ENCODE data around the gene ACSBG1. TPM values are rescaled to one million over a fixed set of nuclear protein-coding genes. Genes with fewer than 3 reads are reported as not detected.

Gene ACSBG1
- total and polyA plus RNA-seq, 2 of the 8 experiments (the other 6 are each of a cell fraction or from before 2014, with no cell fraction given) = 5.4 to 7.1 TPM

DNA sequence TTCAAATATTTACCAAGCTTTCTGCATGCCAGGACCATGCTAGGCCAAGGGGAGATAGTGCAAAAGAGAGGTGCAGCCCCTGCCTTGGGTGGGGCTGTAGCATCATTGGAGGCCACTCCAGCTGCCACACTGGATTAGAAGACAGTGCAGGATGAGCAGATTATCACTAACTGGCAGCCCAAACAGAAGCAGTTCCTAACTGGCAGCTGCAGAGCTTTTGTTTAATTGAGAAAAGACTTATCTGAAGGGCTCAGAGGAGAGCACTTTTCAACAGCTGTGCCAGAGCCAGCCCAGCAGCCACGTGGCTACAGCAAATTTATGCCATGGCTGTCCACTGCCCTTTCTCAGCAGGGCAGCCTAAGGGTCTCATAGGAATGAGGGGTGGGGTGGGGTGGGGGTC lies 13.5 kb upstream of the ACSBG1 start:
- H2BK12ac ChIP-seq (ENCODE audit: low read depth, low read length) = no peak overlapping the region
- no peak overlapping the region for H3K4me2 ChIP-seq (ENCODE audit: insufficient read depth in 1 of 2, low read depth in 2 of 2, low read length in 2 of 2)
- H3K23ac ChIP-seq (ENCODE audit: insufficient read length) = no peak overlapping the region
- H3K79me2 ChIP-seq (ENCODE audit: control insufficient read depth in 1 of 2, insufficient read depth in 2 of 2, low read length in 2 of 2) = no peaks in the 10 kb centered on the region
- TF ChIP-seq, protein P1, sequence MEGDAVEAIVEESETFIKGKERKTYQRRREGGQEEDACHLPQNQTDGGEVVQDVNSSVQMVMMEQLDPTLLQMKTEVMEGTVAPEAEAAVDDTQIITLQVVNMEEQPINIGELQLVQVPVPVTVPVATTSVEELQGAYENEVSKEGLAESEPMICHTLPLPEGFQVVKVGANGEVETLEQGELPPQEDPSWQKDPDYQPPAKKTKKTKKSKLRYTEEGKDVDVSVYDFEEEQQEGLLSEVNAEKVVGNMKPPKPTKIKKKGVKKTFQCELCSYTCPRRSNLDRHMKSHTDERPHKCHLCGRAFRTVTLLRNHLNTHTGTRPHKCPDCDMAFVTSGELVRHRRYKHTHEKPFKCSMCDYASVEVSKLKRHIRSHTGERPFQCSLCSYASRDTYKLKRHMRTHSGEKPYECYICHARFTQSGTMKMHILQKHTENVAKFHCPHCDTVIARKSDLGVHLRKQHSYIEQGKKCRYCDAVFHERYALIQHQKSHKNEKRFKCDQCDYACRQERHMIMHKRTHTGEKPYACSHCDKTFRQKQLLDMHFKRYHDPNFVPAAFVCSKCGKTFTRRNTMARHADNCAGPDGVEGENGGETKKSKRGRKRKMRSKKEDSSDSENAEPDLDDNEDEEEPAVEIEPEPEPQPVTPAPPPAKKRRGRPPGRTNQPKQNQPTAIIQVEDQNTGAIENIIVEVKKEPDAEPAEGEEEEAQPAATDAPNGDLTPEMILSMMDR (IDR thresholded peaks at IDR 0.05; ENCODE audit: control extremely low read depth in 1 of 3, insufficient read depth in 1 of 3, low read depth in 1 of 3, low read length in 3 of 3) = no peak
- TF ChIP-seq TCF12 (IDR thresholded peaks at IDR 0.05; ENCODE audit: low read depth, low read length) (no peak), SUZ12 (IDR thresholded peaks at IDR 0.05; ENCODE audit: low read length) (no peak), SIRT6 (IDR thresholded peaks at IDR 0.05; ENCODE audit: low read length) (no peak), TAF7 (optimal IDR thresholded peaks at IDR 0.05; ENCODE audit: borderline replicate concordance, low read depth, low read length) (no peak), CREB1 (IDR thresholded peaks at IDR 0.05) (no peak)
- TF ChIP-seq, protein P2, sequence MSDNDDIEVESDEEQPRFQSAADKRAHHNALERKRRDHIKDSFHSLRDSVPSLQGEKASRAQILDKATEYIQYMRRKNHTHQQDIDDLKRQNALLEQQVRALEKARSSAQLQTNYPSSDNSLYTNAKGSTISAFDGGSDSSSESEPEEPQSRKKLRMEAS (IDR thresholded peaks at IDR 0.05) = no peak
- peaks cover 0 to 8% (median 5%) of the 10 kb centered on the region in 4 experiments; a peak in 6 of 7 replicates for H3K4me1 ChIP-seq (replicated peaks in 1 of 4; ENCODE audit: control insufficient read depth in 3 of 4, insufficient read depth in 4 of 4, low read length in 3 of 4)
- FAIRE-seq = no peak
- H3K9ac ChIP-seq (replicated peaks in 1 of 4; ENCODE audit: extremely low read depth in 1 of 4, low read depth in 3 of 4, low read length in 3 of 4) = no peak overlapping the region
- no peak overlapping the region for H3K14ac ChIP-seq (ENCODE audit: insufficient read length)
- H4K20me1 ChIP-seq (replicated peaks in 1 of 2; ENCODE audit: control insufficient read depth in 1 of 2, insufficient read depth in 2 of 2, low read length in 2 of 2) = no peaks in the 10 kb centered on the region
- H2AFZ ChIP-seq (ENCODE audit: low read length) = no peak overlapping the region
- no peaks in the 10 kb centered on the region for H3K79me1 ChIP-seq (ENCODE audit: low read depth, low read length)
- H3K36me3 ChIP-seq (ENCODE audit: control insufficient read depth in 2 of 4, insufficient read depth in 4 of 4, low read length in 3 of 4) = no peaks in the 10 kb centered on the region
- no peak overlapping the region for H4K8ac ChIP-seq (ENCODE audit: extremely low read depth, insufficient read depth, low read length)
- no peak overlapping the region for H2BK120ac ChIP-seq (replicated peaks; ENCODE audit: low read depth, low read length)
- H3K9me3 ChIP-seq (ENCODE audit: insufficient read depth in 2 of 2, low read depth in 1 of 2, low read length in 1 of 2) = no peaks in the 10 kb centered on the region
- H3K4me3 ChIP-seq (ENCODE audit: extremely low read depth in 1 of 4, insufficient read depth in 2 of 4, low read depth in 3 of 4, low read length in 4 of 4) = no peak overlapping the region
- WGBS, 2 experiments (ENCODE audit: extremely low coverage in 1 of 2, insufficient coverage in 1 of 2, insufficient read length in 1 of 2, insufficient replicate concordance in 2 of 2, low coverage in 1 of 2, low lambda C conversion rate in 2 of 2, missing lambda C conversion rate in 1 of 2) = 80% methylated on average over 1 of the region's 1 CpG; no CpG with 5 or more reads in 1 of the 2 experiments
- no peak for DNase-seq (ENCODE audit: low read depth in 1 of 2, low spot score in 2 of 2)
- H3K56ac ChIP-seq (replicated peaks; ENCODE audit: insufficient read length, low read depth, low read length) = no peak overlapping the region
- H2BK5ac ChIP-seq (ENCODE audit: low read depth, low read length) = no peak overlapping the region
- H3K4ac ChIP-seq (replicated peaks; ENCODE audit: insufficient read length, low read depth, low read length) = no peak overlapping the region
- no peak overlapping the region for H4K91ac ChIP-seq (replicated peaks; ENCODE audit: insufficient read length, low read length)
- H2AK5ac ChIP-seq (ENCODE audit: low read depth, low read length) = no peak overlapping the region
- H3K18ac ChIP-seq (ENCODE audit: extremely low read depth, low read length) = no peak overlapping the region
- no peak overlapping the region for H4K5ac ChIP-seq (ENCODE audit: insufficient read length, low read depth, low read length)
- H2BK15ac ChIP-seq (ENCODE audit: low read length) = no peak overlapping the region; the same call in 1 of the 2 replicates
- no peak overlapping the region for H2BK20ac ChIP-seq (ENCODE audit: low read length)
- no peaks in the 10 kb centered on the region for H3K23me2 ChIP-seq (ENCODE audit: low read depth, low read length)
- H3K27me3 ChIP-seq (replicated peaks in 1 of 4; ENCODE audit: control insufficient read depth in 3 of 4, extremely low read depth in 1 of 4, insufficient read depth in 3 of 4, low read length in 3 of 4) = no peaks in the 10 kb centered on the region
- no peak overlapping the region for H3K27ac ChIP-seq (ENCODE audit: low read depth, low read length)
- CTCF ChIA-PET (ENCODE audit: partially characterized antibody) = no interaction called here
- POLR2A ChIA-PET (ENCODE audit: partially characterized antibody) = no interaction called here

All from H1 (cell line).